ENCODE results near the gene SPATA21.

- no peak for TF ChIP-seq CTCF (IDR thresholded peaks at IDR 0.05)
- no peak for TF ChIP-seq POLR2A (IDR thresholded peaks at IDR 0.05)
- TF ChIP-seq EP300 (IDR thresholded peaks at IDR 0.05), result no peak
Measured at GRCh38 chr1:16402742-16403141, 34.5 kb downstream of the SPATA21 start.

All from suprapubic skin (tissue), 3 donors.